ENCODE data around the gene CLRN3.

- peak in 1 of 6 experiments; percentile 17 for TF ChIP-seq CTCF (IDR thresholded peaks at IDR 0.05)
- TF ChIP-seq POLR2A (IDR thresholded peaks at IDR 0.05) = no peak
These were observed 26.3 kb downstream of the CLRN3 start for GRCh38 chr10:127866276-127867013.
